ENCODE results near the gene VMAC. TPM values are rescaled to one million over a fixed set of nuclear protein-coding genes. Genes with fewer than 3 reads are reported as not detected.

Gene VMAC
- total and polyA plus RNA-seq, 2 donors (not counting 3 experiments of a cell fraction or from before 2014, with no cell fraction given): 4.7 to 6.9 TPM

- DNase-seq (ENCODE audit: low read depth, low spot score): no peak
- dilution Hi-C loops (cut with MboI; ENCODE audit: extremely low pct_ligation_motif_present, low sequenced_read_pairs): no loop called here
- Histone ChIP-seq H3K27me3 (ENCODE audit: control insufficient read depth in 2 of 2, insufficient read depth in 2 of 2, low read length in 2 of 2) (no peaks in the 10 kb centered on the region), H3K9ac (replicated peaks; ENCODE audit: extremely low read depth, insufficient read depth, low read length) (no peak overlapping the region), H3K9me1 (replicated peaks; ENCODE audit: control insufficient read depth, extremely low read depth, insufficient read depth, low read length) (no peaks in the 10 kb centered on the region), H2AFZ (ENCODE audit: low read depth, low read length) (no peak overlapping the region), H3K4me2 (ENCODE audit: insufficient read depth, low read length) (no peak overlapping the region), H4K20me1 (replicated peaks; ENCODE audit: control insufficient read depth, extremely low read depth, insufficient read depth, low read length) (no peaks in the 10 kb centered on the region), H3K36me3 (ENCODE audit: control insufficient read depth in 2 of 2, extremely low read depth in 1 of 2, insufficient read depth in 2 of 2, low read length in 2 of 2) (peaks cover 0 to 3% of the 10 kb centered on the region in 2 experiments), H3K27ac (ENCODE audit: insufficient read depth, low read depth, low read length) (no peak overlapping the region), H3K4me3 (replicated peaks in 1 of 3; ENCODE audit: insufficient read depth in 1 of 3, low read depth in 1 of 3, low read length in 3 of 3) (no peak overlapping the region), H3K9me3 (replicated peaks; ENCODE audit: control insufficient read depth, insufficient read depth, low read length) (no peaks in the 10 kb centered on the region), H3K4me1 (ENCODE audit: control insufficient read depth, extremely low read depth, insufficient read depth, low read length) (peaks cover 36% of the 10 kb centered on the region), H3K79me2 (ENCODE audit: control insufficient read depth, insufficient read depth, low read length) (peaks cover 96% of the 10 kb centered on the region)
- CTCF ChIA-PET: interaction anchor here (1.3 to 4.3 kb wide), 3 partner anchors 10 to 65 kb away, joined by 3 to 28 read pairs (median 5); no protein-coding TSS in a partner anchor
- TF ChIP-seq POLR2A (IDR thresholded peaks at IDR 0.05; ENCODE audit: low read depth, low read length): no peak
- no peak for TF ChIP-seq EZH2 (IDR thresholded peaks at IDR 0.05; ENCODE audit: borderline replicate concordance, low read depth, low read length, severe bottlenecking)
- TF ChIP-seq JUN (IDR thresholded peaks at IDR 0.05; ENCODE audit: borderline replicate concordance, insufficient read depth, insufficient read length, low read depth): no peak
- TF ChIP-seq MYC (IDR thresholded peaks at IDR 0.05; ENCODE audit: low read depth, low read length): no peak
- BruUV-seq (replicated peaks): no TSS peak
- intact Hi-C loops (cut with micrococcal nuclease): no loop called here
- POLR2A ChIA-PET: no interaction called here
- no peak for FAIRE-seq
These were observed 52.5 kb downstream of the VMAC start for GRCh38 chr19:5957170-5957569.

- BruUV-seq (replicated peaks): no TSS peak
- ChIA-PET CTCF (interaction anchor here (1.0 to 1.3 kb wide), 2 partner anchors 22 to 154 kb away, joined by 3 read pairs; no protein-coding TSS in a partner anchor), POLR2A (no interaction called here)
- Histone ChIP-seq H3K9me1 (replicated peaks; ENCODE audit: control insufficient read depth, extremely low read depth, insufficient read depth, low read length) (no peaks in the 10 kb centered on the region), H3K4me2 (ENCODE audit: insufficient read depth, low read length) (no peak overlapping the region), H3K27me3 (ENCODE audit: control insufficient read depth in 2 of 2, insufficient read depth in 2 of 2, low read length in 2 of 2) (no peaks in the 10 kb centered on the region), H3K9me3 (replicated peaks; ENCODE audit: control insufficient read depth, insufficient read depth, low read length) (no peaks in the 10 kb centered on the region), H4K20me1 (replicated peaks; ENCODE audit: control insufficient read depth, extremely low read depth, insufficient read depth, low read length) (no peaks in the 10 kb centered on the region), H3K27ac (ENCODE audit: insufficient read depth, low read depth, low read length) (no peak overlapping the region), H3K4me1 (ENCODE audit: control insufficient read depth, extremely low read depth, insufficient read depth, low read length) (peaks cover 33% of the 10 kb centered on the region), H3K79me2 (ENCODE audit: control insufficient read depth, insufficient read depth, low read length) (peaks cover 95% of the 10 kb centered on the region), H3K36me3 (ENCODE audit: control insufficient read depth in 2 of 2, extremely low read depth in 1 of 2, insufficient read depth in 2 of 2, low read length in 2 of 2) (peaks cover 0 to 3% of the 10 kb centered on the region in 2 experiments), H3K9ac (replicated peaks; ENCODE audit: extremely low read depth, insufficient read depth, low read length) (no peak overlapping the region), H2AFZ (ENCODE audit: low read depth, low read length) (no peak overlapping the region), H3K4me3 (replicated peaks in 1 of 3; ENCODE audit: insufficient read depth in 1 of 3, low read depth in 1 of 3, low read length in 3 of 3) (no peak overlapping the region)
- FAIRE-seq (no peak), DNase-seq (ENCODE audit: low read depth, low spot score) (no peak)
- TF ChIP-seq JUN (IDR thresholded peaks at IDR 0.05; ENCODE audit: borderline replicate concordance, insufficient read depth, insufficient read length, low read depth): no peak
- no peak for TF ChIP-seq EZH2 (IDR thresholded peaks at IDR 0.05; ENCODE audit: borderline replicate concordance, low read depth, low read length, severe bottlenecking)
- TF ChIP-seq MYC (IDR thresholded peaks at IDR 0.05; ENCODE audit: low read depth, low read length): no peak
- no peak for TF ChIP-seq FOS (IDR thresholded peaks at IDR 0.05; ENCODE audit: borderline replicate concordance, insufficient read depth, low read length)
- TF ChIP-seq GATA2 (IDR thresholded peaks at IDR 0.05; ENCODE audit: insufficient read depth, insufficient read length, low read depth, low read length): no peak
- no peak for TF ChIP-seq POLR2AphosphoS5 (IDR thresholded peaks at IDR 0.05; ENCODE audit: insufficient read depth, low read depth, low read length)
- TF ChIP-seq MAX (IDR thresholded peaks at IDR 0.05; ENCODE audit: insufficient read depth, insufficient read length): no peak
- TF ChIP-seq CTCF (IDR thresholded peaks at IDR 0.05; ENCODE audit: extremely low read depth in 1 of 2, insufficient read depth in 1 of 2, low read depth in 1 of 2, low read length in 2 of 2): no peak
- TF ChIP-seq POLR2A (IDR thresholded peaks at IDR 0.05; ENCODE audit: low read depth, low read length): no peak
- intact Hi-C loops (cut with micrococcal nuclease): no loop called here
- dilution Hi-C loops (cut with MboI; ENCODE audit: extremely low pct_ligation_motif_present, low sequenced_read_pairs): no loop called here
These were observed 53.6 kb downstream of the VMAC start for GRCh38 chr19:5958074-5958850.
